ELF-1 (cell line): ENCODE data around the gene FAM20C.

Source experiments
- DNase-seq: peaks from one replicate; pipeline ENCODE4 v3.0.0-alpha.2; 2016; ENCODE audit warnings: low read depth, low spot score

Gene FAM20C

DNA sequence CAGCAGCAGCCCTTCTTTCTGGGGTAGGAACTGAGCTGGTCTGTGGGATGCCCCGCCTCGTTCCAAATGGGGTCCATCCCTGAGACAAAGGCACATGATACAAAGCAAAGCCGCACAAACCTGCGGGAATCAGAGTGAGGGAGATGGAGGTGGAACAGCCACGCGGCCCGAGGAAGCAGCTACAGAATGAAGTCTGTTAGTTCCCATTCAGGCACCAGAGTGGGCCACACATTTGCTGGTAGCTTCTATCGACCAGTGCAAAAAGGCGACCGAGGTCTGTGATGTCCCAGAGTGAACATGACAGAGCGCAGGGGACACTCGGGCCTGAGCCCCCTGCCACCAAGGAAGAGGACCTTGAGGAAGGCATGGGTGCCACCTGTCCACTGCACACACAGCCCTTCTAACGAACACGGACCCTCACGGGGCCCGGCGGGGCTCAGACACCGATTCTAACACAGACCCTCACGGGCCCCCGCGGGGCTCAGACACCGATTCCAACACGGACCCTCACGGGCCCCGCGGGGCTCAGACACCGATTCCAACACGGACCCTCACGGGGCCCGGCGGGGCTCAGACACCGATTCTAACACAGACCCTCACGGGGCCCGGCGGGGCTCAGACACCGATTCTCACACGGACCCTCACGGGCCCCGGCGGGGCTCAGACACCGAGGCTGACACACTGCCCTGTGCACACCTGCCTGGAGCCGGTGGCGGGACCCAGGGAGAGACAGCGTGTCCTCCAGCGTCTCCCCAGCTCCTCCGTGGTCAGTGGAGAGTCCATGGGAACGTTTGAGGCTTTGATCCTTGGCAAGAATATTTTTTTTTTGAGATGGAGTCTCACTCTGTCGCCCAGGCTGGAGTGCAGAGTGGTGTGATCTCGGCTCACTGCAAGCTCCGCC is 32.8 kb upstream of the FAM20C start:
- peak; percentile 67 for DNase-seq

DNA sequence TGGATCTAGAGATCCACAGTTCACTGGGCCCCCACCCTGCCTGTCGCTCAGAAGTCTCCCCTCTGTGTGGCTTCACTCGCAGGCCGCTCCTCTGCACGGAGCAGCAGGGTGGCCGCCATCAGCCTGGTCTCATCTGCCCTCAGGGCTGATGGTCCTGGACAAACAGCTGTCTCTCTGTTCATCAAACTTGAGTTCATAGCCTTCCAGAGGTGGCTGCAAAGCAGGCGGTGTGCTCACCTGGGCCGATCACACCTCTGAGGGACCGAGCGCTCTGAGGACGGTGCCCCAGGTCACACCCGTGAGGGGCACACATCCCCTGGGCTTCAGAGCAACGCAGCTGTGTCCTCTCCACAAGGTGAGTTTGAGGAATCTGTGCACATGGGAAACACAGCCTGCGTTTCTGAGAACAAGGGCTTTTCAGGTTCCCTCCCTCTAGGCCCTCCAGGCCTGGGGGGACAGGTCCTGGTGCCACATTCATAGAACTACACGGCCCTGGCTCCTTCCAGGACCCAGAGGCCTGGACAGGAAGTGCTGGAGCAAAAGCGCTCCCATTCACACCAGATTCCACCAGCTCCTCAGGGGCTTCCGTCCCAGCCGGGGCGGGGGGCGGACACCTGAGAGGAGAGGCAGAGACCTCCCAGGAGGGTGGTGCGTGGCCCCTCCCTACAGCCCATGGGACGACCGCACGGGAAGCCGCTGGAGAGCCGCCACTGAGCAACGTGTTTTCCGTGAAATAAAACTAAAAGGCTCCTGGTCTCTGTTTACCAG is 31.2 kb upstream of the FAM20C start:
- DNase-seq = peak; percentile 55

DNA sequence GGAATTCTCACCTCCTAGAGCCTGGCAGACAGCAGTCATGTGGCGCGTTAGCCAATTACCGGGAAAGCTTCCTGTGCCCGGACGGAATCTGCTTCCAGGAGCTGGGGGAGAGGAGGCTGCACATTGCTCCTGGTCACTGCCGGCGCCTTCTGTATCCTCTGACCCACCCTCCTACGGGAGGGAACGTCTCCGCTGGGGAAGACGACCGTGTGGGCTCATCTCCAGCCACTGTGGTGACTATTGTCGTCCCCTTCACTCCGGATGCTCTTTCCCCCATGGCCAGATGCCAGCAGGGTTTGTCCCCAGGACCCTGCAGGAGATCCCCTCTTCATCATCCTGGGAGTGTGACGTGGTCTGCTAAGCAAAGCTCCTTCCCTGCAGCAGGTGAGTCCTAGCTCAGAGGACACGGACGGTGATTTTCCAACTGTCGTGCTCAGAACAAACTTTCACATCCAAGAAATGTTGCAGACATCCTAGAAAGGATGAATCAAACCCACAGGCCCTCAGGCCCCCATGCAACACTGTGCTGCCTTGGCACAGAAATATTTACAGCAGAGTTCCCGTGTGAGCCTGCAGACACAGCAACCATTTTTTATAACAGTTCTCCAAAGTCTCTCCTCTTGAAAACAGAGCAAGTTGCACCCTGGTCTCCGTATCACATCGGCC is 29.6 kb upstream of the FAM20C start:
- no peak for DNase-seq

DNA sequence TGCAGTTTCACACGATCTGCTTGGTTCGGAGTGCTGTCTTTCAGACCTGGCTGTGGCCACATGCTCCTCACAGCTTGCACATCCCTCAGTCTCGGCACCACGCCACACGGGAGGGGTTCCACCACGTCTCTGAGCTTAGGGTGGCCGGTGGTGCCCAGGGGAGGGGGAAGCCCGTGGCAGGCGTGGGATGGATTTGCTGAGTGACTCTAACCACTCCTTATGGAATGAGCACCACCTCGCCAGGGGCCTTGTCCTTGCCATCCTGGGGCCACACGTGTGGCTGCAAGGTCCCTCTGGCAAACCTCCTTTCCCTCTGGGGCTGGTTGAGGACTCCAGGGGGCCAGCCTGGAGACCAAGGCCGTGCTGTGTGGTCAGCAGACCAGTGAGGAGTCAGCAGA is 29.1 kb upstream of the FAM20C start:
- DNase-seq = no peak

DNA sequence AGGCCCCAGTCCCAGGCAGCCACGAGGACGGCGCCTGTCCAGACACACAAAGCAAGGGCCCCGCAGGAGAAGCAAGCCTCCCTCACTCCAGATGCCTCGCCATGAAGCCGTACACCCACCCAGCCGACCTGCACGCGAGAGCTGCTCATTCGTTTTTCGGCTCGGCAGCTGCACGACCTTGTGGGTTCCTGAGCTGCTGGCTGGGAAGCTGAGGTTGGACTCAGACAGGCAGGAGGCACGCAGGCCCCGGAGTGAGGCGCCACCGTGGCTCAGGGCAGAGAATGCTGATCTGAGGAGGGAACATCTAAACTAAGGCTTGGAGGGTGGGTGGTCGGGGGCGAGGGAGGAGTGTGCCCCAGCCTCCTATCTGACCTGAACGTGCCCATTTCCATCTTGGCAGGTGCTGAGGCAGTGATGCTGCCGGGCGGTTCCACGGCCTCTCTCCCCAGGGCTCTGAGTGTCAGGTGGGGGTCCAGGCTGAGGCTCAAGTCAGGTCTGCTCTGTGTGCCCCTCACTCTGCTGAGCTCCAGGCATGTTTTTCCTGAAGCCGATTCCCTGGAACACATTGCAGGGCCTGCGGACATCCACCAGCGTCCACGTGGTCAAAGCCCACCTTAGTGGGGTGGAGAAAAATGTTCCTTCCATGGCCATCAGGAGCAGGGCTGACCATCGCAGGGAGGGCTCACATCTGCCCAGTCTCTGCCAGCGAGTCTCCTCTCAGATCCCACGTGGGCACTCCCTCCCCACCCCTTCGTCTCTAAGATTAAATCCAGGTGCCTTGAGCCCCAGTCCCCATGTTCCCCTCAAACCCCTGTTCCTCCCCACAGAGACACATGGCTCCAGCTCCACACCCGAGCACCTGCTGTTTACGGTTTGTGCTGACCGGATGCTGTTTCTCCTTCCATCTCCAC is 28.1 kb upstream of the FAM20C start:
- no peak for DNase-seq

DNA sequence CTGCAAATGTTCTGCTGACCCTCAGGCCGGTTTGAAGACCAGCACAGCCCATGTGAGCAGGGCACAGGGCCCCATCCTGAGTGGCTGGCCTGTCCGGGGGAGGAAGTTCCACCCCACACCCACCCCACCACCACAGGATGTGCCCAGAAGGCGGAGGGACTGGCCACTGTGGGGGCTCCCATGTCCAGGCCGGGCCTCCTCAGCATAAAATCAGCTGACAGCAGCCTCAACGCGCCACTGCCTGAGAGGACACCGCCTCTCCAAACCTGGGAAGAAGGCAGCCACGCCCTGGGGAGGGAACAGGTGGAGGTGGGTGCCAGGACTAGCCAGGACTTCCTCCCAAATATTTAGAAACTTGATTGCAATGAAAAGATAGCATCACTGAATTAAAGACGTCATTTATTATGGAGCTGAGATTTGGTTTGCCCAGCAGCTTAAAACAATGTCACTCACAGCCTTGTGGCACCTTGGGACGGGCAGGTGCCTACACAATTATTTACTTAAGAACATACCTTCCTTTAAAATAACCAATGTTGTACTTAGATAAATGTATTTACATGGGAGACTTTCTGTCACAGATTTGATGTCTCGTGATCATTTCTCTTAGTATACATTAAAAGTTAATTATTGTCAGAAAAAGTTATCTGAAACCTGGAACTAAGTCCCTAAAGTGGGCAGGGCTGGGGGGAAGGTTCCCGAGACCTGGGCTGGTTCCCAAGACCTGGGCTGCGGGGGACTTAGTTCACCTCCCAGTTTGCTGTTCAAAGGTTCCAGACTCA is 27.3 kb upstream of the FAM20C start:
- DNase-seq = no peak

DNA sequence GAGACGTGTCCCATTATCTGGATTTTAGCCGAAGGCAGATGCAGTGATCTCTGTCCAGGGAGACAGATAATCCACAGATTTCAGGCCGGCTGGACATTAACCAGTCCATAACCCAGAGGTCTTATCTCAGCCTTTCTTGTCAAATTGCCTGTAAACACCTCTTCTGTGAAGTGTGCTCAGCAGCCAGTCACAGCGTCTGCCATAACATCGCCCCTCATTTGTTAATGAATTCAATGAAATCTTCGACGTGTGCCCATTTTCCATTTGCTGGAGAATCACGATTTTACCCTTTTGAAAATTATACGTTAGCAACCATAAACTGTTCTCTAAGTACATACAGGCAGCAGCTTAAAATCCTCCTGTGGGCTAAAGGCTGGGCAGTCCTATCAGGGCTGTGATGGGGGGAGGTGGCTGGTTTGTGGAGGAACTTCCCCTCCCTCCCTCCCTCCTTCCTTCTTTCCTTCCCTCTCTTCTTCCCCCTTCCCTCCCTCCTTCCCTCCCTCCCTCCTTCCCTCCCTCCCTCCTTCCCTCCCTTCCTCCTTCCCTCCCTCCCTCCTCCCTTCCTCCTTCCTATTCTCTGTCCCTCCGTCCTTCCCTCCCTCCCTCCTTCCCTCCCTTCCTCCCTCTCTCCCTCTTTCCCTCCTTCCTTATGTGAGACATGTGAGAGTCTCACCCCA is 26.6 kb upstream of the FAM20C start:
- no peak for DNase-seq

DNA sequence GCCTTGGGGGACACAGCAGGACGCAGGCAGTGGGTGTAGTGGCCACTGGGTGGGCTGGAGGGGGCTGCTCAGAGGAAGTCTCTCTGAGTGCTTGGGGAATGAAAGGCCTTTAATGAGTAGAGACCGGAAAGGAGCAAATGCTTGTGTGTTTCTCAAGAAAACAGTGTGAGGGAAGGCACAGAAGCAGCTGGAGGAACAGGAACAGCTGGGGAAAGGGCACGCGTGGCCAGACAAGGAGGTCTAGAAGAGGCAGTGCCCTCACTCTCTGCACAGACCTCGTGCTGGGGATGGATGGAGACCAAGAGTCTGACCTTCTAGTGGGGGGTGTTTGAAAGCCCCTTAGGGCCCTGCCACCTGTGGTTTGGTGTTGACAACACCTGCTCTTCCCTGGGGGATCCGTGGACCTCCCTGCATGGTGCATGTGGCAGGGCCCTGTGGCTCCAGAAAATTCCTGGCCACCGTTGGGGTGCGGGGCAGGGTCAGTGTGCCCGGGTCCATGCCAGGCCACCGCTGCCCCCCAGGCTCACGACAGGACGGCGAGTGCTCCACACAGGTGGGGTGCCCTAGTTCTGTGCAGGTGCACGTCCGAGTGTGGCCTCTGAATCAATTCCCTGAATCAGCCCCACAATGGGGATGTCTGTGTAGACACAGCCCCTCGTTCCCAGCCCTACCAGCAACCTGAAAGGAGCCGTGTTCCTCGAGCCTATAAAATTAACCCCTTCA is 25.9 kb upstream of the FAM20C start:
- DNase-seq = no peak

DNA sequence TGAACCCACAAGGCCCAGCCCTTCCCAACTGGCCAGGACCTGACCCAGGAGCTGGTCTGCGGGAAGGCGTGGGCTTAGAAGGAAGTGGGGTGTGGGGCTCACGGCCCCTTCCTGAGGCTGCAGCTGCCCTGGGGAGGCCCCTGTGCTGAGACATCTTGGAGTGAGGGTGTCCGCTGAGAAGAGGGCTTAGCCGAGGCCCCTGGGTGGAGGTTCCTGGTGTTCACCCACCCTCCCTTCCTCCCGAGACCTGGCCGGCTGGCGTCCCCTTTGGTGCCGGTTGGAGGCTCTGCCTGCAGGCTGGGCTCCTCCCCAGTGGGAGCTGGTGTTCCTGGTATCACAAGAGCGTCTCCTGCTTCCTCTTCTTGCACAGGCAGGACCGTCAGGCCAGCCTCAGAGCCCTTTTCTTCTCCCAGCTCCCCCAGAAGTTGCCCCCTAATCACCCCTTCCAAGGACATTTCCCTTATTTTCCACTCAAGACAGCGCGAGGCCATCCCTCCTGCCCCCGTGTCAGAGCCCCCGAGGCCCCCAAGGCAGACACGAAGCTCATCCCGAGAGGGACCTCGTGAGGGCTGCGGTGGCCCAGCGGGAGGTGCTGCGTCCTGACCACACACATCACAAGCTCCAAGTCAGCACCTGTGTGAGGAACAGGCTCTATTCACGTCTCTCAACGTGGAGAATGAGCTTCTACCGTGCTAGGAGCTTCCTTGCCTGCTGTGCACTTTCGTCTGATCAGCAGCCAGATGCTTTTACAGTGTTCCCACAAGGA is 25.1 kb upstream of the FAM20C start:
- DNase-seq = no peak

DNA sequence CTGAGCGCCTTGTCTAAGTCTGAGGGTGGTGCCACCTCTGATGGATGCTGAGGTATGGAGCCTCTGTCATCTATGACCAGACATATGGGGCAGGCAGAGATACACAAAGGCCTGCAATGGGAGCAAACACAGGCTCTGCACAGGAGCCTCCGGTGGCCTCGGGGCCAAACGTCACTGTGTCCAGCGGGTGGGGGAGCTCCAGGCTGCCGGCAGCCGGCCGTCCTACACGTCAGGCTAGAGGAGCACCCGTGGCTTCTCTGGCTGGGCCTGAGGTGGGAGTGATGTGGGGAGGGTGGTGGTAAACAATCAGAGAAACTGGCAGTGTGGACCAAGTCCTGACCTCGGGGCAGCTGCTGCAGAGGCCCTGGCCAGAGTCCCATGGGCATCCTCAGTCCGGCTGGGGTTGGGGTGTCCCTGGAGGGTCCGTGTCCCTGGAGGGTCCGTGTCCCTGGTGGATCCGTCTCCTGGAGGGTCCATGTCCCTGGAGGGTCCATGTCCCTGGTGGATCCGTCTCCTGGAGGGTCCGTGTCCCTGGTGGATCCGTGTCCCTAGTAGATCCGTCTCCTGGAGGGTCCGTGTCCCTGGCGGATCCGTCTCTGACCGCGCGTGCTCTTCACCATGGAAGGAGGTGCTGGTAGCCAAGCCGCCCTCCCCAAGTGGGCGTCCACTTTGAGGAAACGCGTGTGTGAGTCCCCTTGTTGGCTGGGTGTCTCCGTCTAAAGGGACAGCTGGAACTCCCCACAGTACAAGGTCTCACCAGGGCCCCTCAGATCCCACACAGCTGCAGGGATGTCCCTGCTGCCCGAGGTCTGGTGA is 24.2 kb upstream of the FAM20C start:
- no peak for DNase-seq

DNA sequence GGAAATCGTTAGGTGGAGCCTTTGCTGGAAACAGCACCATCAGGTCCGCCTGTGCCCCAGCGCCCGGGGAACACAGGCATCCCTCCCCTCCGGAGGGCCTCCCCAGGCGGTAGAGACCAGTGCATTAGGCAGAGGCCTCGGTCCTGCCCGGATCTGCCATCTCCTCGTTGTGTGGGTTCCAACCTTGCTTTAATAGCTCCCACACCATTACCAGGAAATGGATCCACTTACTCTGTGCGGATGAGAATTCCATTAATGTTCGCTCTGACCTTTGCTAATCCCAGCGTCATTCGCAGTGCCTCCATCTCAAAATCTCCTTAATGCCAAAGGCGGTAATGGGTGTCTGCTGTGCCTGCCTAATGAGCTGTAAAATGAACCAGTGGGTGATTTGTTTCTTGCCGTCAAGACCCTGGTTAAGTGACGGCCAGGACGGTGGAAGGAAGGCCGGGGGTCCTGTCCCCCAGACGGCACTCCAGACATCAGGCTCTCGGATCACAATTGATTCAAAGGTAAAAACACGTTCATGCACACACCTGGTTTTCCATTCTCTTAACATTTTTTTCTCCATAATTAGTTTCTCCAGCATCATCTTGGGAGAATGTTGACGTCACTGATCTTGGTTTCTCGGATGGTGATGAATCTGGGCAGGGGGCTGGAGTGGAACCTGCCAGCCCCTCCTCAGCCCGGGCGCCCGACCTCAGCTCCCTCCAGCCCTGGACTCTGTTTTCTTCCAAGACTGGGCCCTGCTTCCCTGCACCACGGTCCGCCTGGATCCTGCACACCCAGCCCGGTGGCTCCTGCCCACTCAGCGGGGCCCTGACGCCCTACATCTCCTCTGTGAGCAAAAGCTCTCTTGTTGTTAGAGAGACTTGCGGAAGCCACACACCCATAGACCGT is 22.8 kb upstream of the FAM20C start:
- no peak for DNase-seq

DNA sequence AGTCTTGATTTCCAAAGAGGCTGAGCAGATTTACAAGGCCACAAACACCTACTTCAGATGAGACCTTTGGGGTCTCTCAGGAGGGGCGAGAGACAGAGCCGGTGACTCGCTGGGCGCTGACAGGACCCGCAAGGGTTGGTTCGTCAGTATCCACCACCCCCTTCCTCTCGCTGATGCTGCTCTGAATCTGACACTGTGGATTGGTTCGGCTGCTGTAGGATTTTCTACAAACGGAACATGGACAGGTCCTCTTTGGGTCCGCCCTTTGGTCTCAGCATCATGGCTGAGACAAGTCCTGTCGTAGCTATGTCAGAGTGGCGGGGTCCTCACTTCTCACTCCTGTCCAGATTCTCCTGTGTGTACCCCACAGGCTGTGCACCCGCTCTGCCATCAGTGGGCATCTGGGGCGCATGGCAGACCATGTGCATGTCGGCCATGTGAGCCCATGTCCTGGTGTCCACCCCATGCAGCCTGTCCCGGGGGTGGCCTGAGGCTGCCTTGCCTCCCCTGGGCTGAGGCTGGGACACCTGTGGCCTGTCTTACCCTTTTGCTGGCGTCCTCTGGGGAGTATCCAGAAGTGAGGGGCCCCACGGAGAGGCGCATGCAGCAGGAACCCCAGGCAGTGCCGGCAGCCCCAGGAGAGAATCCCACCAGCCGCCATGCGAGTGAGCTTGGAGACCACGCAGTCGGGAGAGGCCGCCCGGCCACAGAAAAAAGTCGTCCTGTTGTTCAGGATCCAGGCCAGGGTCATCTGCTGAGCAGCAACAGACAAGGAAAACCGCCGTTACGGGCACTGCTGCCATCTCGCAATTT is 21.6 kb upstream of the FAM20C start:
- no peak for DNase-seq

DNA sequence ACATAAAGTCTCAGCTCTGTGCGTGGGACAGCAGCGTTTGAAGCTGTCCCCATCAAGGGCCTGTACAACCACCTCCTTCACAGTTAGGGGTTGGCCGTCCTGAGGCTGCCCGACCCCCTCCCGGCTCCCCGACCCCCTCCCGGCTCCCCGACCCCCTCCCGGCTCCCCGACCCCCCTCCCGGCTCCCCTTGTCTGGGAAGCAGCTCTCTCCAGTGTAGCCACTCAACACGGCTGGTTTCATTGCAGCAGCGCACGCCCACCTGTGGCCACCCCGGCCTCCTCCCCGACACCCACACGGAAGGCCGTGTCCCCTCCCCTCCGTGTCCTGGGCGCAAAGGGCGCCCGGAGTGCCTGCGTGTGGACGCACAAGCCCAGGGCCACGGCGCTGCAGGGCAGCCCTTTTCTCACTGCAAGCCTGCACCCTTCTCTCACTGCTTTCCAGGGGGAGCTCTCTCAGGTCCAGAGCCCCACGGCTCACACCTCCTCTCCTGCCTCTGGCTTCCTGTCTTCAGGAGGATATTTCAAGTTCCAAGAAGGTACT is 20.9 kb upstream of the FAM20C start:
- DNase-seq = no peak

DNA sequence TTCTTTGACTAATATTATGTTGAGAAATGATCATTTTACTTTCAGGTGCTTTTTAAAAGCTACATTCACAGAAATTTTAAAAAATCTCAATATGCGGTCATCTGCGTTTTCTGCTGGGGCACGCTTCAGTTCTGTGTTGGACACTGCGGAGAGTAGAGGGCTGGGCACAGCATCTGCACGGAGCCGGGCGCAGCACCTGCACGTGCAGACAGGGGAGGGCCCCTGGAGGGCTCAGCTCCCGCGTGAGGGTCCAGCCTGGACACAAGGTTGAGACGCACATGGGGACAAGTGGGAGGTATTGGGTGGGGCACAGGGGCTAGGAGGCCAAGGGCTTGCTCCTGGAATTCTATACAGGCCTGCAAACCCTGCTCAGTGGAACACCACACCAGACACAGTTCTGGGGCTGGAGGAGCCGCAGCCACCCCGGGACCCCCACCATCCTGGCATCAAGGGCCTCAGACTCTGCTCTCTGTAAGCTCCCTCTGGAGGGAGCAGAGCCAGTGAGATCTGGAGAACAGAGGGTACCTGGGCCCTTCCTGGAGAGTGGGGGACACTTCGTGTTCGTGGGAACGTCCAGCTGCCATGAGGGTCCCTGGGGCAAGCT is 20.4 kb upstream of the FAM20C start:
- no peak for DNase-seq
